Esophagus muscularis mucosa (tissue), 4 donors: ENCODE measurements around the gene HSD11B2.

Experiments
- CTCF ChIP-seq, 3 experiments: fragments of 200-600 bp in 2 of 3; fragments of 450-650 bp in 1 of 3; sonication (generic) in 2 of 3; IDR thresholded peaks; one replicate each; pipeline ENCODE4 v1.5.1; 2017 to 2019; ENCODE audit warnings: antibody characterized with exemption in 3 of 3, mild to moderate bottlenecking in 2 of 3, moderate library complexity in 1 of 3
- EP300 ChIP-seq: sonication (generic); formaldehyde crosslinking; IDR thresholded peaks from one replicate; pipeline ENCODE4 v1.6.1; 2017; ENCODE audit warnings: antibody characterized with exemption
- POLR2A ChIP-seq: fragments of 450-650 bp; IDR thresholded peaks from one replicate; pipeline ENCODE4 v1.6.1; 2017; ENCODE audit warnings: antibody characterized with exemption, moderate library complexity, mild to moderate bottlenecking, low read depth
- POLR2AphosphoS5 ChIP-seq, 2 donors: sonication (generic); formaldehyde crosslinking; IDR thresholded peaks; one replicate each; pipeline ENCODE4 v1.6.1; 2017; ENCODE audit warnings: antibody characterized with exemption in 2 of 2

GRCh38 chr16:67400901-67401300 lies 30.0 kb upstream of the HSD11B2 start:
- no peak for TF ChIP-seq CTCF (IDR thresholded peaks at IDR 0.05)
- no peak for TF ChIP-seq EP300
- no peak for TF ChIP-seq POLR2A
- no peak for TF ChIP-seq POLR2AphosphoS5 (IDR thresholded peaks at IDR 0.05)
